Parathyroid adenoma (tissue), 2 donors: Measurements from ENCODE around the gene CXCL6.

Experiments used
- H2AFZ ChIP-seq: fragments of 300-600 bp; sonication (generic); one replicate; pipeline ENCODE4 v1.7.0; 2017; ENCODE audit warnings: antibody characterized with exemption, mild to moderate bottlenecking
- H3K27ac ChIP-seq: fragments of 300-600 bp; sonication (generic); one replicate; pipeline ENCODE4 v1.7.0; 2017
- H3K27me3 ChIP-seq: fragments of 300-600 bp; sonication (generic); one replicate; pipeline ENCODE4 v1.7.0; 2017; ENCODE audit warnings: low read length; ENCODE audit not compliant: control insufficient read depth, insufficient read depth
- H3K36me3 ChIP-seq: fragments of 300-600 bp; sonication (generic); one replicate; pipeline ENCODE4 v1.7.0; 2017; ENCODE audit warnings: low read length; ENCODE audit not compliant: control insufficient read depth, insufficient read depth
- H3K4me1 ChIP-seq: fragments of 300-600 bp; sonication (generic); one replicate; pipeline ENCODE4 v1.7.0; 2017; ENCODE audit warnings: control low read depth
- H3K4me2 ChIP-seq: fragments of 300-600 bp; sonication (generic); one replicate; pipeline ENCODE4 v1.7.0; 2017; ENCODE audit warnings: low read length
- H3K4me3 ChIP-seq: fragments of 300-600 bp; sonication (generic); one replicate; pipeline ENCODE4 v1.7.0; 2017; ENCODE audit warnings: low read depth, low read length
- H3K79me2 ChIP-seq: fragments of 300-600 bp; sonication (generic); one replicate; pipeline ENCODE4 v1.7.0; 2017; ENCODE audit warnings: control low read depth
- H3K9ac ChIP-seq: fragments of 300-600 bp; sonication (generic); one replicate; pipeline ENCODE4 v1.7.0; 2017; ENCODE audit warnings: mild to moderate bottlenecking
- H3K9me3 ChIP-seq: fragments of 300-600 bp; sonication (generic); one replicate; pipeline ENCODE4 v1.7.0; 2017; ENCODE audit warnings: low read length; ENCODE audit not compliant: control insufficient read depth
- TF ChIP-seq, protein P1 (sequence below): fragments of 300-600 bp; sonication (generic); IDR thresholded peaks from one replicate; pipeline ENCODE4 v1.7.0; 2017; ENCODE audit warnings: antibody characterized with exemption, mild to moderate bottlenecking
- donor health status: primary hyperparathyroidism.

The CXCL6 gene

DNA sequence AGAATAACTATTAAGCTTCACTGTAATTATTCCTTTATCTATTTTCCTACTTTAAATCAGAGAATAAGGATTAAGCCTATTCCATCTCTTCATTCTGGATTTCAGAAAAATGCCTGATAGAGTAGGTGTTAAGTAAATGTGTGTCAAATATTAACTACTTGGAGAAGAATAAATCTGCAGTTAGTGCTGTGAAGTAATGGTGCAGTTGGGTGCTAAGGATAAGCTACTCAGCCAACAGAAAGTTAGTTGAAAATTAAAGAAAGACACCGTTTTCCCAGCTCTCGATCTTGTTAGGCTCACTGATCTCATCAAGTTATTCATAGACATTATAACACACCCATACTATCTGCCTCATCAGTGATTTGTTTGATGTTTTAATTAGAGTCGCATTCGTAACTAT lies 23.7 kb downstream of the CXCL6 start:
- Histone ChIP-seq H3K27ac (no peak overlapping the region), H3K4me3 (no peak overlapping the region), H3K4me1 (no peaks in the 10 kb centered on the region), H3K9me3 (no peaks in the 10 kb centered on the region), H2AFZ (no peak overlapping the region), H3K36me3 (no peaks in the 10 kb centered on the region), H3K4me2 (no peak overlapping the region), H3K9ac (no peak overlapping the region), H3K79me2 (no peaks in the 10 kb centered on the region), H3K27me3 (no peaks in the 10 kb centered on the region)
- TF ChIP-seq, protein P1, sequence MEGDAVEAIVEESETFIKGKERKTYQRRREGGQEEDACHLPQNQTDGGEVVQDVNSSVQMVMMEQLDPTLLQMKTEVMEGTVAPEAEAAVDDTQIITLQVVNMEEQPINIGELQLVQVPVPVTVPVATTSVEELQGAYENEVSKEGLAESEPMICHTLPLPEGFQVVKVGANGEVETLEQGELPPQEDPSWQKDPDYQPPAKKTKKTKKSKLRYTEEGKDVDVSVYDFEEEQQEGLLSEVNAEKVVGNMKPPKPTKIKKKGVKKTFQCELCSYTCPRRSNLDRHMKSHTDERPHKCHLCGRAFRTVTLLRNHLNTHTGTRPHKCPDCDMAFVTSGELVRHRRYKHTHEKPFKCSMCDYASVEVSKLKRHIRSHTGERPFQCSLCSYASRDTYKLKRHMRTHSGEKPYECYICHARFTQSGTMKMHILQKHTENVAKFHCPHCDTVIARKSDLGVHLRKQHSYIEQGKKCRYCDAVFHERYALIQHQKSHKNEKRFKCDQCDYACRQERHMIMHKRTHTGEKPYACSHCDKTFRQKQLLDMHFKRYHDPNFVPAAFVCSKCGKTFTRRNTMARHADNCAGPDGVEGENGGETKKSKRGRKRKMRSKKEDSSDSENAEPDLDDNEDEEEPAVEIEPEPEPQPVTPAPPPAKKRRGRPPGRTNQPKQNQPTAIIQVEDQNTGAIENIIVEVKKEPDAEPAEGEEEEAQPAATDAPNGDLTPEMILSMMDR: no peak

DNA sequence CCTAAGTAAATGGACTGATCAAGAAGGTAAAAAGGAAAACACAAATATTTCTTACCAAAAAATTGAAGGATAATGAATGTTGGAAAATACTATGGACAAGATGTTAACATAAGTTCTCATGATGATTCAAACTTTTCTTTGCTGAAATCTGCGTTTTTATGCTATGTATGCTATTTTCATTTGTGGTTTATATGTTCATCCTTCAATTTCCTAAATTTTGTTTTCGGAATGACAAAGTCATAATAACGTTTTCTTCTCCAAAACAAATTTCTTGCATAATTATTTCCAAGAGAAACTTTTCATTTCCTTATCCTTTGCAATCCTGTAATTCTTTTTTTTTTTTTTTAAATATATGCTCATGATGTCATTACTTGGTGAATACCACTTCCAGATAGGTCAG lies 24.4 kb downstream of the CXCL6 start:
- Histone ChIP-seq H2AFZ (no peak overlapping the region), H3K4me1 (no peaks in the 10 kb centered on the region), H3K27ac (no peak overlapping the region), H3K27me3 (no peaks in the 10 kb centered on the region), H3K4me2 (no peak overlapping the region), H3K9ac (no peak overlapping the region), H3K36me3 (no peaks in the 10 kb centered on the region), H3K4me3 (no peak overlapping the region), H3K9me3 (no peaks in the 10 kb centered on the region), H3K79me2 (no peaks in the 10 kb centered on the region)
- TF ChIP-seq, protein P1: no peak

DNA sequence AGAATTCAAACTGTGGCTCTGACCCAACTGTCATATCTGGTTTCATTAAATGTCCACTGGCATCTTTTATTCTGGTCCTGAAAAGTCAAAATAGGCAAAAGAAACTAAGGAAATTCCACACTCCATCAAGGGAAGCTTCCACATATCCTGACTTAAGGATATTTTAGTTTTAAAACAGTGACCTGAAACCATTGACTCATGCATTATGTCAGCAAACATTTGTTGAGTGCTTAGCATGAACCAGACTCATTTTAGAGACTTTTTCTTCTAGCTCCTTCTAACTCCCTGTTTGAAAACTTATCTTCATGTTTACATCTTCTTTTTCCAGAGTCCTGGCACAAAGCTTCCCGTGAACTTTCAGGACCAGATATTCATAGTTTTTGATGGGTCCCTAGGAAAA lies 25.8 kb downstream of the CXCL6 start:
- no peak overlapping the region for H3K4me2 ChIP-seq
- no peak overlapping the region for H3K4me3 ChIP-seq
- H3K4me1 ChIP-seq: no peaks in the 10 kb centered on the region
- no peaks in the 10 kb centered on the region for H3K79me2 ChIP-seq
- no peak overlapping the region for H2AFZ ChIP-seq
- TF ChIP-seq, protein P1: no peak
- H3K9me3 ChIP-seq: no peaks in the 10 kb centered on the region
- H3K9ac ChIP-seq: no peak overlapping the region
- H3K27me3 ChIP-seq: no peaks in the 10 kb centered on the region
- no peaks in the 10 kb centered on the region for H3K36me3 ChIP-seq
- H3K27ac ChIP-seq: no peak overlapping the region

DNA sequence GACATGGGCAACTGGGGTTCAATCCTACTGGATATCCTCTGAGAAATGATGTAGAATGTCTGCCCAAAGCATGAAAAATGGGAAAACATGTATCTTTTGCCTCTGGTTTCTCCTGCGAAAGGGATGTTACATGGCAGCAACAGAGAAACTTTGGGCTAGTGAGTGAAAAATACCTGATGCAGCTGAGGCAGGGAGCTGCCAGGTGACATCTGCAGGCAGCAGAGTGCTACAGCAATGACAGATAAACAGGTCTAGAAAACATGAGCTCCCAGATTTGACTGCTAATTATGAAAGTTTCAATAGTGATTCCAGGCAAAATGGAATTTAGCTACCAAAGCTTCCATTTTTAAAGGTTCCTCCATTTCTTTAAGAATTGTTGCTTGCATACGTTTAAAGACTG lies 27.9 kb downstream of the CXCL6 start:
- Histone ChIP-seq H3K4me3 (no peak overlapping the region), H3K4me2 (no peak overlapping the region), H3K4me1 (no peaks in the 10 kb centered on the region), H3K9ac (no peak overlapping the region), H2AFZ (no peak overlapping the region), H3K9me3 (no peaks in the 10 kb centered on the region), H3K36me3 (no peaks in the 10 kb centered on the region), H3K27ac (no peak overlapping the region), H3K79me2 (no peaks in the 10 kb centered on the region), H3K27me3 (peaks cover 2% of the 10 kb centered on the region)
- TF ChIP-seq, protein P1: no peak

DNA sequence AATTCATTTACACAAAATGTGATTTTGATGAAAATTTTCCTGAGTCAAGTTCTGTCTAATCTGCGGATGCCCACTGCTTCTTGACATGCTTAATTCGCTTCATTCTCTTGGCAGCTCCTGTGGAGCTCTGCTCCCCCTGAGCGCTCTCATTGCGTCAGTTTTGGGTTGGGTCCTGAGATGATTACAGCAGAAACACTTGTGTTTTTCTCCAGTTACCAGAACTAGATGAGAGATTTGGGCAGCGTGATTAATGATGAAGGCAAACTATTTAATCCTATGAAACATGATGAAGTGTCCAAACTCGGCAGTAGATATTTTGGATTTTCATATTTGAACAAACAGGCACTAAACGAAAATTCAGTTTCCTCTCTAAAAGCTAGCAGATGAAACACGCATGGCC lies 28.5 kb downstream of the CXCL6 start:
- Histone ChIP-seq H3K4me2 (no peak overlapping the region), H3K36me3 (no peaks in the 10 kb centered on the region), H3K4me1 (no peaks in the 10 kb centered on the region), H3K9me3 (no peaks in the 10 kb centered on the region), H3K27ac (no peak overlapping the region), H3K27me3 (peaks cover 2% of the 10 kb centered on the region), H3K4me3 (no peak overlapping the region), H3K9ac (no peak overlapping the region), H3K79me2 (no peaks in the 10 kb centered on the region), H2AFZ (no peak overlapping the region)
- TF ChIP-seq, protein P1: no peak
